ENCODE data around the gene ZNF383.
"Not testable (repeated sequence)": the region's sequence is repeated elsewhere in the genome, so short reads cannot be mapped to it uniquely, and the experiment has no call there.

The ZNF383 gene

DNA sequence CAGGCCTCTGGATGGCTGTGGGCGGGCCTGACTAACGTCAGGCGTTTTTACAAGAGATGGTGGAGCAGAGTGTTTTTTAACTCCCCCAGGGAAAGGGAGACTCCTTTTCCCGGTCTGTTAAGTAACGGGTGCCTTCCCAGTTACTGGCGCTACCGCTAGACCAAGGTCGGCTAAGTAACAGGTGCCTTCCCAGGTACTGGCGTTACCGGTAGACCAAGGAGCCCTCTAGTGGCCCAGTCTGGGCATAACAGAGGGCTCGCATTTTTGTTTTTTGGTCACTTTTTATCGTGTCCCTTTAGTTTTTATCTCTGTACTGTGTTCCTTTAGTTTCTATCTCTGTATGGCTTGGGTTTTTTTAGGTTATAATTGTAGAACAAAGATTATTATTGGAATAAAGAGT, 10.0 kb downstream of the ZNF383 start:
- Histone ChIP-seq H3K36me3 (ENCODE audit: insufficient read depth, low read length) (peaks cover 46% of the 10 kb centered on the region), H3K4me3 (ENCODE audit: low read depth in 1 of 2, low read length in 2 of 2) (no peak overlapping the region)

DNA sequence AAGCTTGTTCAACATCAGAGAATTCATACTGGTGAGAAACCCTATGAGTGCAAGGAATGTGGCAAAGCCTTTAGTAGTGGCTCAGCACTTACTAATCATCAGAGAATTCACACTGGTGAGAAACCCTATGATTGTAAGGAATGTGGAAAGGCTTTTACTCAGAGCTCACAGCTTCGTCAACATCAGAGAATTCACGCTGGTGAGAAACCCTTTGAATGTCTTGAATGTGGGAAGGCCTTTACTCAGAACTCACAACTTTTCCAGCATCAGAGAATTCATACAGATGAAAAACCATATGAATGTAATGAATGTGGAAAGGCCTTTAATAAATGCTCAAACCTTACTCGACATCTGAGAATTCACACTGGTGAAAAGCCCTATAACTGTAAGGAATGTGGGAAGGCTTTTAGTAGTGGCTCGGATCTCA, 25.2 kb downstream of the ZNF383 start:
- H3K9me3 ChIP-seq (ENCODE audit: low read length): peaks cover 68% of the 10 kb centered on the region
- H3K4me1 ChIP-seq (ENCODE audit: insufficient read depth, low read length): no peaks in the 10 kb centered on the region
- peak overlapping the region in 1 of 2 donors; percentile 13 for H3K4me3 ChIP-seq (ENCODE audit: low read depth in 1 of 2, low read length in 2 of 2)
- H3K27me3 ChIP-seq (ENCODE audit: control insufficient read depth in 1 of 2, insufficient read depth in 2 of 2, low read length in 2 of 2): no peaks in the 10 kb centered on the region
- H3K27ac ChIP-seq (ENCODE audit: low read depth, low read length): no peak overlapping the region
- H3K36me3 ChIP-seq (ENCODE audit: insufficient read depth, low read length): peaks cover 46% of the 10 kb centered on the region
- H3K9ac ChIP-seq (ENCODE audit: low read length): no peak overlapping the region

More for the DNA sequence above, 10.0 kb downstream of the ZNF383 start:
- Histone ChIP-seq H3K9ac (ENCODE audit: low read length) (no peak overlapping the region), H3K27ac (ENCODE audit: low read depth, low read length) (no peak overlapping the region), H3K4me1 (ENCODE audit: insufficient read depth, low read length) (no peaks in the 10 kb centered on the region), H3K27me3 (ENCODE audit: control insufficient read depth in 1 of 2, insufficient read depth in 2 of 2, low read length in 2 of 2) (no peaks in the 10 kb centered on the region), H3K9me3 (ENCODE audit: low read length) (no peaks in the 10 kb centered on the region)

DNA sequence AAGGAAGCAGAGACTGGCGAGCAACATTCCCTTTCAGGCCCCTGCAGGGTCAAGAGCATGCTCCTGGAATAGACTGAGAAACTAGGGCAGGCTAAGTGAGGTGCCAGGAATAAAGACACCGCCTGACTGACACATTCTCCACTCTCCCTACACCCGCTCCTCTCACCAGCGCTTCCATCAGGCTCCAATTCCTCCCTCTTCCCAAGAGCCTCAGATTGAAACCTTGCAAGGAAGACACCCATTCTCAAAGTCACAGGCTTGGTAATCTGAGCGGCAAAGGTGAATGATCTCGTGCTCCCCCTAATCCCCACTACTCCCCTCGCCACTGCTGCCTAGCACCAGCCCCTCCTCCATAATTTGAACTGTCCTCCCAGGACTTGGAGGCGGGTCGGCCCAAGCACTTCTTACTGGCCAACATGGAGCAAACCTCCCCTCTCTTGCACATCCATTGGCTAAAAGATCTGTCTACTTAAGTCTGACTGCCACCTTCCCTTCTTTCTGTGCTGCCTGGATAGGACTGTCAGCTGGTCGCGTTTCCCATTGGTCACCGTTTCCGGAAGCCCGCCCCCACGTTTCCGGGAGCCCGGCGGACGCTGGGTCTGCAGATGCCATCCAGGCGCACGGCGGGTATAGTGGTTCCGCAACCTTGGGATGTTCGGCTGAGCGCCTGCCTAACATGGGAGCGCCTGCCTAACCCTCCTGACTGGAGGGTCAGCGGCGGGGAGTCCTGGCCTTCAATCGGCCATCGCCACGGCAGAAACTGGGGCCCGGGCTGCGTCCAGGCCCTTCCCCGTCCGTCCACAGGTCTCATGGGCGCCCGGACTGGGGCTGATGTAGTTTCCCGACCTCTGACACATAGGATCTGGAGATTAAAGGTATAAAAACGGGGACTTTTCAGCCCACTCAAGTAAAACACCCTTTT, 33.6 kb downstream of the ZNF383 start:
- H3K9me3 ChIP-seq (ENCODE audit: low read length): peaks cover 2% of the 10 kb centered on the region
- no peaks in the 10 kb centered on the region for H3K27me3 ChIP-seq (ENCODE audit: control insufficient read depth in 1 of 2, insufficient read depth in 2 of 2, low read length in 2 of 2)
- H3K4me1 ChIP-seq (ENCODE audit: insufficient read depth, low read length): no peaks in the 10 kb centered on the region
- peak overlapping the region; percentile 72 to 94 for H3K4me3 ChIP-seq (ENCODE audit: low read depth in 1 of 2, low read length in 2 of 2)
- peak overlapping the region; percentile 44 for H3K27ac ChIP-seq (ENCODE audit: low read depth, low read length)
- H3K36me3 ChIP-seq (ENCODE audit: insufficient read depth, low read length): no peaks in the 10 kb centered on the region
- peak overlapping the region; percentile 42 for H3K9ac ChIP-seq (ENCODE audit: low read length)

DNA sequence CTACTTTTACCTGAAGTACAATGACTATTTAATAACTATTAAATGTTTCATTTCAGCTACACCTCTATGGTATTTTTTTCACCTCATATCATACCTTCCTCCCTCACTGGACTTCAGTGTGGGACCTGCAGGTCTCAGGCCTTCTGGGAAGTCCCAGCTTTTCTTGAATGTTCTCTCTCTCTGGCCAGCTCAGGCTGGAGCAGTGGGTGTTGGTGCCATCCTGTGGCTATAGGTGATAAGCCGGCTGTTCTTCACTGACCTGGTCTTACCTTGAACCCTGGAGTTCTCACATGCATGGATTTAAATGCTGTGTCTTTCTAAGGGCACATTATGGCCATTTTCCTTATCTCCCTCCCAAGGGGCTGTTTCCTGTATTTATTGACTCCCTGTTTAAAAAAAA, 45.0 kb downstream of the ZNF383 start:
- H3K9me3 ChIP-seq (ENCODE audit: low read length); H3K4me3 ChIP-seq (ENCODE audit: low read depth in 1 of 2, low read length in 2 of 2); H3K9ac ChIP-seq (ENCODE audit: low read length); H3K36me3 ChIP-seq (ENCODE audit: insufficient read depth, low read length); H3K27me3 ChIP-seq (ENCODE audit: control insufficient read depth in 1 of 2, insufficient read depth in 2 of 2, low read length in 2 of 2); H3K27ac ChIP-seq (ENCODE audit: low read depth, low read length); H3K4me1 ChIP-seq (ENCODE audit: insufficient read depth, low read length): not testable (repeated sequence)

DNA sequence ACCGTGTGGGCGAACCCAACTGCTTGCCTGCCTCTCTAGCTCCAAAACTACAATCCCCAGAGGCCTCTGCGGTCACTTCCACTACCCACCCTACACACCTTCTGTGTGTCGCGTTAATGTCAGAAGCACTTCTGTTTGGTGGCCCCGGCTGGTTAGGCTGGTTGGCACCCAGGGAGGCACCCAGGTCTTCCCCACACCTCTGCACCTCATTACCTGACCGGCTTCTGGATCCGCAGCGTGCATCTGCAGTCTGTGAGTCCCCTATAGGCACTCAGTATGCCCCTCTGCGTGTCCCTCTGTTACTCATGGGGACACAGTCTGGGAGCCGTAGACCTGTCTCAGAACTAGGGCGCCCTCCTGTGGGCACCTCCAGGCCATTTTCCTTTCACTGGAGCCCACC, 49.0 kb downstream of the ZNF383 start:
- not testable (repeated sequence) for H3K4me1 ChIP-seq (ENCODE audit: insufficient read depth, low read length); H3K27ac ChIP-seq (ENCODE audit: low read depth, low read length); H3K9me3 ChIP-seq (ENCODE audit: low read length); H3K4me3 ChIP-seq (ENCODE audit: low read depth in 1 of 2, low read length in 2 of 2); H3K27me3 ChIP-seq (ENCODE audit: control insufficient read depth in 1 of 2, insufficient read depth in 2 of 2, low read length in 2 of 2); H3K36me3 ChIP-seq (ENCODE audit: insufficient read depth, low read length); H3K9ac ChIP-seq (ENCODE audit: low read length)

- H3K27ac ChIP-seq (ENCODE audit: low read depth, low read length); H3K27me3 ChIP-seq (ENCODE audit: control insufficient read depth in 1 of 2, insufficient read depth in 2 of 2, low read length in 2 of 2); H3K36me3 ChIP-seq (ENCODE audit: insufficient read depth, low read length); H3K4me3 ChIP-seq (ENCODE audit: low read depth in 1 of 2, low read length in 2 of 2); H3K9ac ChIP-seq (ENCODE audit: low read length); H3K4me1 ChIP-seq (ENCODE audit: insufficient read depth, low read length); H3K9me3 ChIP-seq (ENCODE audit: low read length): not testable (repeated sequence)
Measured at GRCh38 chr19:37267755-37268154, 49.7 kb downstream of the ZNF383 start.

- H3K27me3 ChIP-seq (ENCODE audit: control insufficient read depth in 1 of 2, insufficient read depth in 2 of 2, low read length in 2 of 2); H3K9ac ChIP-seq (ENCODE audit: low read length); H3K27ac ChIP-seq (ENCODE audit: low read depth, low read length); H3K9me3 ChIP-seq (ENCODE audit: low read length); H3K4me3 ChIP-seq (ENCODE audit: low read depth in 1 of 2, low read length in 2 of 2); H3K4me1 ChIP-seq (ENCODE audit: insufficient read depth, low read length); H3K36me3 ChIP-seq (ENCODE audit: insufficient read depth, low read length): not testable (repeated sequence)
Measured at GRCh38 chr19:37280656-37281055, 62.6 kb downstream of the ZNF383 start.

GRCh38 chr19:37284020-37284419, 66.0 kb downstream of the ZNF383 start:
- not testable (repeated sequence) for H3K9ac ChIP-seq (ENCODE audit: low read length); H3K27ac ChIP-seq (ENCODE audit: low read depth, low read length); H3K36me3 ChIP-seq (ENCODE audit: insufficient read depth, low read length); H3K9me3 ChIP-seq (ENCODE audit: low read length); H3K4me3 ChIP-seq (ENCODE audit: low read depth in 1 of 2, low read length in 2 of 2); H3K27me3 ChIP-seq (ENCODE audit: control insufficient read depth in 1 of 2, insufficient read depth in 2 of 2, low read length in 2 of 2); H3K4me1 ChIP-seq (ENCODE audit: insufficient read depth, low read length)

DNA sequence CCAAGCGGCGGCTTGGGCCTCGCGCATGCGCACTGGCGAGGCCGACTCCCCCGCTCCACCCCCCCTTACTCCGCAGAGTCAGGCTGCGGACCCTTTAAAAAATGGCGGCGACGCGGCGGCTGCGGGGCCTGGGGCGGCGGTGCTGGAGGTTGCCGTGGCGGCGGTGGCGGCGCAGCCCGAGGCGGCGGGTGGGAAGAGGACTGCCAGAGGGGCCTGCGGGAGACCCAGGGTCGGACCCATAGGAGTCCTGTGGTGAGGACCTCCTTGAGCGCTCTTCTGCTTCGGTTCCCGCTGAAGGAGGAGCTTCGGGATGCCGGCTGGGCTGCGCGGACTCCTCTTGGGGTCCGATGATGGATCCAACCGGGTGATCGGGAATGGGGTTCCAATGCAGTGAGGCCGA, 71.2 kb downstream of the ZNF383 start:
- not testable (repeated sequence) for H3K4me3 ChIP-seq (ENCODE audit: low read depth in 1 of 2, low read length in 2 of 2); H3K9me3 ChIP-seq (ENCODE audit: low read length); H3K36me3 ChIP-seq (ENCODE audit: insufficient read depth, low read length); H3K27ac ChIP-seq (ENCODE audit: low read depth, low read length); H3K9ac ChIP-seq (ENCODE audit: low read length); H3K27me3 ChIP-seq (ENCODE audit: control insufficient read depth in 1 of 2, insufficient read depth in 2 of 2, low read length in 2 of 2); H3K4me1 ChIP-seq (ENCODE audit: insufficient read depth, low read length)

GRCh38 chr19:37292998-37293939, 75.3 kb downstream of the ZNF383 start:
- H3K9me3 ChIP-seq (ENCODE audit: low read length); H3K4me3 ChIP-seq (ENCODE audit: low read depth in 1 of 2, low read length in 2 of 2); H3K9ac ChIP-seq (ENCODE audit: low read length); H3K4me1 ChIP-seq (ENCODE audit: insufficient read depth, low read length); H3K36me3 ChIP-seq (ENCODE audit: insufficient read depth, low read length); H3K27me3 ChIP-seq (ENCODE audit: control insufficient read depth in 1 of 2, insufficient read depth in 2 of 2, low read length in 2 of 2); H3K27ac ChIP-seq (ENCODE audit: low read depth, low read length): not testable (repeated sequence)

GRCh38 chr19:37294246-37294645, 76.2 kb downstream of the ZNF383 start:
- H3K9ac ChIP-seq (ENCODE audit: low read length); H3K27me3 ChIP-seq (ENCODE audit: control insufficient read depth in 1 of 2, insufficient read depth in 2 of 2, low read length in 2 of 2); H3K4me3 ChIP-seq (ENCODE audit: low read depth in 1 of 2, low read length in 2 of 2); H3K36me3 ChIP-seq (ENCODE audit: insufficient read depth, low read length); H3K9me3 ChIP-seq (ENCODE audit: low read length); H3K4me1 ChIP-seq (ENCODE audit: insufficient read depth, low read length); H3K27ac ChIP-seq (ENCODE audit: low read depth, low read length): not testable (repeated sequence)

Data from muscle layer of colon (tissue), 2 donors.